GM18867 (cell line): Measurements from ENCODE around the gene SPATA2L.
A peak's percentile ranks its signal among the peaks of the same experiment; 100 is the strongest.
"Not testable (repeated sequence)": the region's sequence is repeated elsewhere in the genome, so short reads cannot be mapped to it uniquely, and the experiment has no call there.

ENCODE experiments used
- ATAC-seq: cut with Tn5 transposase; IDR thresholded peaks from one replicate; pipeline ENCODE4 v1.9.1; 2021; ENCODE audit warnings: mild to moderate bottlenecking, moderate library complexity; ENCODE audit not compliant: unreplicated experiment

SPATA2L gene

GRCh38 chr16:89709166-89709565, 7.7 kb upstream of the SPATA2L start:
- ATAC-seq: no peak

DNA sequence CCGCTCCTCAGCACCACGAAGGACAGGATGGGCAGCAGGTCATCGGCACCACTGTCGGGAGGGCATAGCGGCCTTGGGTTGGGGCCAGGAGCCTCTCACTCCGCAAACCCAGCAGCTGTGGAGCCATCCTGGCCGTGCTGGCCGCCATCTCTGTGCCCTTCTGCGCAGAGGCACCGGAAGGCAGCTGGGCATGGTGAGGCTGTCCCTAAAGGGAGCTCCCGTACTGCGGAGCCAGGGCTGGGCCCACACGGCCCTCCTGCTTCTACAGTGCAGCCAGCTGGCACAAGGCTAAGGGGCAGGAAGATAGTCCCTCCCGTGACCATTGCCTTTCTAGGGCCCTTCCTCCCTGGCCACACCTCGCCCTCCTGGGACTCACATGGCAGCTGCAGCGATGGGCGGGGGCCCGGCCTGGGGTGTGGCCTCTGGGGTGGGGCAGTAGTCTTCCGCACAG, 7.0 kb upstream of the SPATA2L start:
- no peak for ATAC-seq

DNA sequence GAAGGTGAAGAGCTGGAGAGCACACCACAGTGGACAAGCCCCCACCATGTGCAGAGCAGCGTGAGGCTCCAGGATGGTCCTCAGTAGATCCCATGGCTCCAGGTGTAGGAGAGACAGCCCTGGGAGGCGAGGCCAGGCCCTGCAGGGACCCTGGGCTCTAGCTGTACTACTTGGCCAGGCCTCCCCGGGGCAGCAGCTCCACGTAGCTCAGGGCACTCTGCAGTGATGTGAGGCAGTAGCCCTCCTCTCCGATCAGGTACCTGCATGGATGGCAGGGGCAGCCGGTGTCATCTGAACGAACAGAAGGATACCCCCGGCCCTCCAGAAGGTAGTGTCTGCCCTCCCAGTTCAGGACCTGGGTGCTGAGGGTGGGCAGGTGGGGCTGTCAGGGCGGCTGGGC, 6.2 kb upstream of the SPATA2L start:
- ATAC-seq: no peak

GRCh38 chr16:89706518-89707260, 5.2 kb upstream of the SPATA2L start:
- no peak for ATAC-seq

- ATAC-seq: no peak
Observed at GRCh38 chr16:89705006-89705405, 3.5 kb upstream of the SPATA2L start.

DNA sequence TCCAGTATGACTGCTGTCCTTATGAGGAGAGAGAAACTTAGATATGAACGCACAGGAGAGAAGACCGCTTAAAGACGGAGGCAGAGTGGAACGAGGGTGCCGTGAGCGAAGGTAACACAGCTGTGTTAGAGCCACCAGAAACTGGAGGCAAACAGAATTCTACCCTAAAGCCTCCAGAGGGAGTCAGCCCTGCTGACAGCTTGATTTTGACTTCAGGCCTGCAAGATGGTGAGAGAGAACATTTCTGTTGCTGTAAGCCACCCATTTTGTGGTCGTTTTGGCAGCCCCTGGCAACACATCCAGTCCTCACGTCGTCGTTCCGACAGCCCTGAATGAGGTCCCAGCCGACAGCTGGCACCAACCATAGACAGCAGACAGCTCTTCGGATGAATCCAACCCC, 2.8 kb upstream of the SPATA2L start:
- ATAC-seq: no peak

- ATAC-seq: no peak
Observed at GRCh38 chr16:89700649-89701424, 668 bp downstream of the SPATA2L start.

GRCh38 chr16:89700100-89700648, 1.3 kb downstream of the SPATA2L start:
- ATAC-seq: peak; percentile 44

- ATAC-seq: not testable (repeated sequence)
Observed at GRCh38 chr16:89699629-89700099, 1.8 kb downstream of the SPATA2L start.

DNA sequence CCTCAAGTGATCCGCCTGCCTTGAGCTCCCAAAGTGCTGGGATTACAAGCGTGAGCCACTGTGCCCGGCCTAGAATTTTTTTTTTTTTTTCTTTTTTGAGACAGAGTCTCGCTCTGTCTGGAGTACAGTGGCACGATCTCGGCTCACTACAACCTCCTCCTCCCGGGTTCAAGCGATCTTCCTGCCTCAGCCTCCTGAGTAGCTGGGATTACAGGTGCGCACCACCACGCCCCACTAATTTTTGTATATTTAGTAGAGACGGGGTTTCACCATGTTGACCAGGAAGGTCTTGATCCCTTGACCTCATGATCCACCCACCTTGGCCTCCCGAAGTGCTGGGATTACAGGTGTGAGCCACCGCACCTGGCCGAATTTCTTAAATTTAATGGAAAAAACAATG, 2.8 kb downstream of the SPATA2L start:
- not testable (repeated sequence) for ATAC-seq

GRCh38 chr16:89697616-89698331, 3.7 kb downstream of the SPATA2L start:
- no peak for ATAC-seq

DNA sequence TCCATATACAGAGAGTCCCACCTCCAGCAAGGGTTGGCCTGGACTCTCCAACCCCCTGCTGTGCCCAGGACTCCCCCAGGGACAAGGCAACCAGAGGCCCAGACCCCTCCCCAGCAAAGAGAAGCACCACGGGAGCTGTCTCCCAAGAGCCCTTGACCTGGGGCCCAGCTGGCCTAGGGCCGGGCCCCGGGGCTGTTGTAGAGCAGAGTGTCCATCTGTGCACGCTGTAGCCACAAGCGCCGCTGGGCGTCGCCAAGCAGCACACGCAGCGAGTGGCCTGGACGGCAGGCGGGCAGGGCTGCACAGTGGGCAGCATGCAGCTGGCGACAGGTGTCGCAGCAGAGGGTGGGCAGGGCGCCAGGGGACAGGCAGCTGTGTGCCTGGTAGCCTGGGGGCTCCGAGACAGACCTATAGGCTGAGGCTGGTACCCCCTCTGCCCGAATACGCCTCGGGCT, 4.3 kb downstream of the SPATA2L start:
- ATAC-seq: no peak

GRCh38 chr16:89696670-89697128, 4.8 kb downstream of the SPATA2L start:
- ATAC-seq: no peak

- ATAC-seq: no peak
Observed at GRCh38 chr16:89695875-89696669, 5.4 kb downstream of the SPATA2L start.

DNA sequence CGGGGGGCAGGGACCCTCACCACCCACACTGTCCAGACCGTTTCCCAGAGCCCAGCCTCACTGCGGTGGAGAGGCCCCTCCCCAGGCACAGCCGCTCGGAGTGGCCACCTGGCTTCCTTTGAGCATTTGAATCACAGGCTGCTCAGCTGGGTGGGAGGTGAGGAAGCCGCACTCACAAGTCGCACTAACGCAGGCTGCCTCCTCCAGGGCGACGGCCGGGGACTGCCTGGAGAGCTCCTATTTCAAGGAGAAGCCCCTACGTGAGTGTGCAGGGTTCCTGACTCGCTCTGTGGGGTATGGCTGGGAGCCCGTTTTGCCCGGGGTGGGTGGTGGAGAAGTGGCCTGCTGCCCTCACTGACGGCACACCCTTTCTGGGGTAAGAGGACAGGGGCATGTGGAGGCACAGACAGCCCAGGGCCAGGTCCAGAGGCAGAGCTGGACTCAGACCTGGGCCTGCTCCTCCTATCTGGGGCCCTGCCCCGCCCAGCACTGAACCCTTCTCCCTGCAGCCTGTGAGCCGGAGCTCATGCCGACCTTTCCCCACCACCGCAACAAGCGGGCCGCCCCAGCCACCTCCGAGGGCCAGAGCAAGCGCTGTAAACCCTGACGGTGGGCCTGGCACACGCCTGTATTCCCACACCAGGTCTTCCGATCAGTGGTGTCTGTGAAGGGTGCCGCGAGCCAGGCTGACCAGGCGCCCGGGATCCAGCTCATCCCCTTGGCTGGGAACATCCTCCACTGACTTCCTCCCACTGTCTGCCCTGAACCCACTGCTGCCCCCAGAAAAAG, 6.2 kb downstream of the SPATA2L start:
- no peak for ATAC-seq

GRCh38 chr16:89694784-89695085, 6.8 kb downstream of the SPATA2L start:
- ATAC-seq: not testable (repeated sequence)

DNA sequence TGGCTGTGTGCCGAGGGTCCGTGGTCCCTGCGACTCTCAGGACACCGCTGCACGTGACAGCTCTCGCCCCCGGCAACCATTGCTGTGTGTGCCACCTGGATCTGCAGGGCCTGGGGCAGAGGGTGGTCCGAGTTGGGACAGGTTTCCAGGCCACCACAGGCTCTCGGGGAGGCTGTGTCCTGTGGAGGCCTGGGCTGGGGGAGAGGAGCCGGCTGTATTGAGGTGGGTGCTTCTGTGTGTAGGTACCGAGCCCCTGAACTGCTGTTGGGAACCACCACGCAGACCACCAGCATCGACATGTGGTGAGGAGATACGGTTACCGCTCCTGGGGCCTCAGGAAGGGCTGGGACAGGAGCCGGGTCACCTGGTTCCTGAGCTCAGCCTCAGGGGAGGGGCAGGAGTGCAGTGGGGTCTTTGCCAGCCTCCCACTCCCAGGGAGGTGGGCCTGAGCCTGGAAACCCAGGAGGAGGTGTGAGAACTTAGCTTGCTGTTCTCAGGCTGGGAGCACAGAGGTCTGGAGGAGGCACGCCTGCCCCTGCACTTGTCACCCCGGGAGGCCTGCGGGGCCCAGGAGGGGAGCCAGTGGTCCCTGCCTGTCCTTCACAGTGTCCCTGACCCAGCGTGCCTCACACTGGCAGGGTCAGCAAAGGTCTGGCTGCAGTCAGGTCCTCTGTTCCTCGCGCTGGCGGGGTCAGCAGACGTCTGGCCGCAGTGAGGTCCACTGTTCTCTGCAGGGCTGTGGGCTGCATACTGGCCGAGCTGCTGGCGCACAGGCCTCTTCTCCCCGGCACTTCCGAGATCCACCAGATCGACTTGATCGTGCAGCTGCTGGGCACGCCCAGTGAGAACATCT, 7.3 kb downstream of the SPATA2L start:
- no peak for ATAC-seq

GRCh38 chr16:89693289-89693731, 8.2 kb downstream of the SPATA2L start:
- ATAC-seq: no peak
